GM12878 (cell line): ENCODE results near the gene SDF4. TPM values are rescaled to one million over a fixed set of nuclear protein-coding genes. Genes with fewer than 3 reads are reported as not detected.

ENCODE experiments used
- NFYB ChIP-seq: IDR thresholded peaks from 2 replicates; pipeline ENCODE4 v1.6.1; 2011; ENCODE audit warnings: low read depth, mild to moderate bottlenecking, low read length, improper control_type of control experiment, moderate library complexity; ENCODE audit not compliant: insufficient read depth
- TCF3 ChIP-seq: IDR thresholded peaks from 2 replicates; pipeline ENCODE4 v1.6.1; 2012; ENCODE audit warnings: low read depth, mild to moderate bottlenecking, low read length, borderline replicate concordance; ENCODE audit not compliant: insufficient read depth
- microRNA counts: library from miRNA; unstranded; fragments of <30 nt; microRNA quantifications from one replicate; lab custom pipeline; 2016
- microRNA-seq: library from miRNA; unstranded; fragments of <30 nt; microRNA quantifications from one replicate; pipeline ENCODE4, GENCODE V29; 2018
- polyA plus RNA-seq, 11 experiments: library from polyadenylated mRNA; depleted of rRNA in 4 of 11; unstranded in 6 of 11; stranded (reverse) in 5 of 11; fragments of >200 nt; fragmentation: Nextera tagmentation in 4 of 11; fragmentation: Illumina TruSeq in 1 of 11; extraction: Ambion mirVana in 4 of 11; extraction: Trizol in 1 of 11; gene quantifications; 1 replicate in 1 of 11; 2 replicates in 10 of 11; pipeline versions ENCODE4 v1.2.1 to v1.2.3, GENCODE V29; 2011 to 2016; ENCODE audit warnings: inconsistent platforms in 2 of 11, missing spikeins in 2 of 11, low read depth in 1 of 11
- small RNA-seq: library from RNA; depleted of rRNA; stranded (forward); fragments of <200 nt; gene quantifications from one replicate; pipeline ENCODE3, GENCODE V24; 2014
- total RNA-seq, 4 experiments: library from RNA; depleted of rRNA in 3 of 4; stranded (reverse); fragments of >200 nt in 3 of 4; fragmentation: Illumina TruSeq in 1 of 4; extraction: Trizol in 1 of 4; gene quantifications; 2 replicates each; pipeline versions ENCODE4 v1.2.1 to v1.2.3, GENCODE V29; 2013 to 2021

Gene SDF4
- total and polyA plus RNA-seq, 10 of the 15 experiments (the other 5 are each of a cell fraction or from before 2014, with no cell fraction given) = 0.44 to 97.2 (median 40.2) TPM

DNA sequence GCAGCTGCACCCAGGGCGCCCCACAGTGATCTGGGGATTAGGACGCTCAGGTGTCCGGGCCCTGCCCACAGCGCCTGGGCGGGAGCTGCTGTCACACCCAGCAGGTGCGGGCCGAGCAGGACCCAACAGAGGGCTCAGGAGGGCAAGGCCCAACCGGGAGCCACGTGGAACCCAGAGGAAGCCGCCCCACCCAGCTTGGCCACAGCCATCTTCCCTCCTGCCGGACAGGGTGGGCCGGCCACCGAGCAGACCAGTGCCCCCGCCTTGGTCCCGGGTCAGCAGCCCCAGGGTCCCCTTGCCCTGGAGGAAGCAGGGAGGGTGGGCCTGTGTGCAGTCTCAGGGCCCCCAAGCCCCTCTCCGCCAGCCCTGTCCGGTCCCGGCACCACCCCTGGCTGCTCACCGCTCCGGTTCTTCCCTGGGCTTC lies 64.4 kb downstream of the SDF4 start (continued):
- TF ChIP-seq NFYB (no peak), TCF3 (no peak)

MicroRNAs within 50 kb of the gene (microRNA counts, 767-probe panel; counts per million panel counts)
- microRNA hsa-miR-200a-3p (lab: Ali Mortazavi, UCI) (1,705 counts per million, percentile 66 among the panel's probes with 10 or more counts), microRNA hsa-miR-200b-3p (lab: Ali Mortazavi, UCI) (977 counts per million, percentile 26 among the panel's probes with 10 or more counts), microRNA hsa-miR-429 (lab: Ali Mortazavi, UCI) (1,125 counts per million, percentile 35 among the panel's probes with 10 or more counts)

Small RNA genes within 50 kb of the gene (microRNA-seq; reads per million reads assigned to microRNA genes)
- gene MIR200A (20.3 reads per million, percentile 55 among the genes with 10 or more reads in this experiment), gene MIR200B (34.8 reads per million, percentile 64 among the genes with 10 or more reads in this experiment), gene MIR429 (4.3 reads per million, percentile 26 among the genes with 10 or more reads in this experiment)

Small RNA genes within 50 kb of the gene (small RNA-seq; reads per million reads assigned to genes)
- 1.2 reads per million, percentile 40 among the genes with 10 or more reads in this experiment for gene MIR200A
- gene MIR200B = 7.5 reads per million, percentile 93 among the genes with 10 or more reads in this experiment
- 0.35 reads per million for gene MIR429

Other genes with a start within 250 kb of the SDF4 start
Only the 7 nearest of the 27 such genes appear.
- gene TTLL10, start 58.1 kb downstream of the SDF4 start, total RNA-seq (2014; rRNA removed) = not detected in 2 replicates
- not detected in 2 replicates for gene TTLL10, start 58.1 kb downstream of the SDF4 start, total RNA-seq (2014; rRNA removed; fragmentation: Illumina TruSeq; extraction: Trizol)
- gene TTLL10, start 58.1 kb downstream of the SDF4 start, total RNA-seq (2021) = not detected in 2 replicates
- not detected in 2 replicates for gene TTLL10, start 58.1 kb downstream of the SDF4 start, polyA plus RNA-seq (2011; rRNA removed)
- not detected in 2 replicates for gene TTLL10, start 58.1 kb downstream of the SDF4 start, polyA plus RNA-seq (2014; fragmentation: Illumina TruSeq; extraction: Trizol)
- gene TTLL10, start 58.1 kb downstream of the SDF4 start, polyA plus RNA-seq (2014; fragmentation: Nextera tagmentation; extraction: Ambion mirVana) = not detected
- not detected in 2 replicates for gene TTLL10, start 58.1 kb downstream of the SDF4 start, polyA plus RNA-seq (2014; rRNA removed)
- not detected for gene TTLL10, start 58.1 kb downstream of the SDF4 start, polyA plus RNA-seq (2016; fragmentation: Nextera tagmentation; extraction: Ambion mirVana)
- gene TNFRSF18, start 25.4 kb downstream of the SDF4 start, total RNA-seq (2014; rRNA removed) = 4.6 and 4.8 TPM in 2 replicates
- gene TNFRSF18, start 25.4 kb downstream of the SDF4 start, total RNA-seq (2014; rRNA removed; fragmentation: Illumina TruSeq; extraction: Trizol) = 0.37 and 0.72 TPM in 2 replicates
- 6.1 and 6.3 TPM in 2 replicates for gene TNFRSF18, start 25.4 kb downstream of the SDF4 start, total RNA-seq (2021)
- gene TNFRSF18, start 25.4 kb downstream of the SDF4 start, polyA plus RNA-seq (2011; rRNA removed) = 2.0 and 4.5 TPM in 2 replicates
- 0.53 TPM in 1 of 2 replicates, not detected in the other for gene TNFRSF18, start 25.4 kb downstream of the SDF4 start, polyA plus RNA-seq (2014; fragmentation: Illumina TruSeq; extraction: Trizol)
- gene TNFRSF18, start 25.4 kb downstream of the SDF4 start, polyA plus RNA-seq (2014; fragmentation: Nextera tagmentation; extraction: Ambion mirVana) = under 1 TPM in 1 of 2 experiments, not detected in 1; 0.18 TPM
- gene TNFRSF18, start 25.4 kb downstream of the SDF4 start, polyA plus RNA-seq (2014; rRNA removed) = 7.0 and 7.5 TPM in 2 replicates
- 1 to 10 TPM; 1.3 to 1.5 TPM for gene TNFRSF18, start 25.4 kb downstream of the SDF4 start, polyA plus RNA-seq (2016; fragmentation: Nextera tagmentation; extraction: Ambion mirVana)
- 6.2 and 6.9 TPM in 2 replicates for gene TNFRSF4, start 17.8 kb downstream of the SDF4 start, total RNA-seq (2014; rRNA removed)
- 0.51 and 0.67 TPM in 2 replicates for gene TNFRSF4, start 17.8 kb downstream of the SDF4 start, total RNA-seq (2014; rRNA removed; fragmentation: Illumina TruSeq; extraction: Trizol)
- 6.1 and 6.5 TPM in 2 replicates for gene TNFRSF4, start 17.8 kb downstream of the SDF4 start, total RNA-seq (2021)
- gene TNFRSF4, start 17.8 kb downstream of the SDF4 start, polyA plus RNA-seq (2011; rRNA removed) = 0.33 TPM in 1 of 2 replicates, not detected in the other
- 0.24 TPM in 1 of 2 replicates, not detected in the other for gene TNFRSF4, start 17.8 kb downstream of the SDF4 start, polyA plus RNA-seq (2014; fragmentation: Illumina TruSeq; extraction: Trizol)
- under 1 TPM in 1 of 2 experiments, not detected in 1; 0.05 TPM for gene TNFRSF4, start 17.8 kb downstream of the SDF4 start, polyA plus RNA-seq (2014; fragmentation: Nextera tagmentation; extraction: Ambion mirVana)
- gene TNFRSF4, start 17.8 kb downstream of the SDF4 start, polyA plus RNA-seq (2014; rRNA removed) = 6.5 and 7.3 TPM in 2 replicates
- 1 to 10 TPM; 2.5 to 2.8 TPM for gene TNFRSF4, start 17.8 kb downstream of the SDF4 start, polyA plus RNA-seq (2016; fragmentation: Nextera tagmentation; extraction: Ambion mirVana)
- gene B3GALT6, start 236 bp upstream of the SDF4 start, total RNA-seq (2014; rRNA removed) = 18.3 and 20.8 TPM in 2 replicates
- 6.7 and 7.8 TPM in 2 replicates for gene B3GALT6, start 236 bp upstream of the SDF4 start, total RNA-seq (2014; rRNA removed; fragmentation: Illumina TruSeq; extraction: Trizol)
- gene B3GALT6, start 236 bp upstream of the SDF4 start, total RNA-seq (2021) = 18.7 and 20.6 TPM in 2 replicates
- gene B3GALT6, start 236 bp upstream of the SDF4 start, polyA plus RNA-seq (2011; rRNA removed) = 1.5 and 2.2 TPM in 2 replicates
- 5.8 and 6.8 TPM in 2 replicates for gene B3GALT6, start 236 bp upstream of the SDF4 start, polyA plus RNA-seq (2014; fragmentation: Illumina TruSeq; extraction: Trizol)
- 1 to 10 TPM in 1 of 2 experiments, under 1 TPM in 1; 0.53 to 1.6 TPM for gene B3GALT6, start 236 bp upstream of the SDF4 start, polyA plus RNA-seq (2014; fragmentation: Nextera tagmentation; extraction: Ambion mirVana)
- gene B3GALT6, start 236 bp upstream of the SDF4 start, polyA plus RNA-seq (2014; rRNA removed) = 14.2 and 17.1 TPM in 2 replicates
- 1 to 10 TPM; 1.1 to 1.6 TPM for gene B3GALT6, start 236 bp upstream of the SDF4 start, polyA plus RNA-seq (2016; fragmentation: Nextera tagmentation; extraction: Ambion mirVana)
- 0.17 and 0.76 TPM in 2 replicates for gene C1QTNF12, start 14.7 kb upstream of the SDF4 start, total RNA-seq (2014; rRNA removed)
- gene C1QTNF12, start 14.7 kb upstream of the SDF4 start, total RNA-seq (2014; rRNA removed; fragmentation: Illumina TruSeq; extraction: Trizol) = 0.37 TPM in 1 of 2 replicates, not detected in the other
- gene C1QTNF12, start 14.7 kb upstream of the SDF4 start, total RNA-seq (2021) = 0.96 and 1.0 TPM in 2 replicates
- not detected in 2 replicates for gene C1QTNF12, start 14.7 kb upstream of the SDF4 start, polyA plus RNA-seq (2011; rRNA removed)
- gene C1QTNF12, start 14.7 kb upstream of the SDF4 start, polyA plus RNA-seq (2014; fragmentation: Illumina TruSeq; extraction: Trizol) = not detected in 2 replicates
- under 1 TPM in 1 of 2 experiments, not detected in 1; 0.31 TPM for gene C1QTNF12, start 14.7 kb upstream of the SDF4 start, polyA plus RNA-seq (2014; fragmentation: Nextera tagmentation; extraction: Ambion mirVana)
- gene C1QTNF12, start 14.7 kb upstream of the SDF4 start, polyA plus RNA-seq (2014; rRNA removed) = 0.50 and 0.84 TPM in 2 replicates
- under 1 TPM in 1 of 2 experiments, not detected in 1; 0.20 TPM for gene C1QTNF12, start 14.7 kb upstream of the SDF4 start, polyA plus RNA-seq (2016; fragmentation: Nextera tagmentation; extraction: Ambion mirVana)
- 45.6 and 55.4 TPM in 2 replicates for gene UBE2J2, start 41.9 kb upstream of the SDF4 start, total RNA-seq (2014; rRNA removed)
- 28.3 and 33.5 TPM in 2 replicates for gene UBE2J2, start 41.9 kb upstream of the SDF4 start, total RNA-seq (2014; rRNA removed; fragmentation: Illumina TruSeq; extraction: Trizol)
- gene UBE2J2, start 41.9 kb upstream of the SDF4 start, total RNA-seq (2021) = 52.0 and 57.1 TPM in 2 replicates
- 24.3 and 27.0 TPM in 2 replicates for gene UBE2J2, start 41.9 kb upstream of the SDF4 start, polyA plus RNA-seq (2011; rRNA removed)
- gene UBE2J2, start 41.9 kb upstream of the SDF4 start, polyA plus RNA-seq (2014; fragmentation: Illumina TruSeq; extraction: Trizol) = 38.3 and 43.1 TPM in 2 replicates
- gene UBE2J2, start 41.9 kb upstream of the SDF4 start, polyA plus RNA-seq (2014; fragmentation: Nextera tagmentation; extraction: Ambion mirVana) = 1 to 10 TPM in 1 of 2 experiments, under 1 TPM in 1; 0.72 to 3.5 TPM
- 63.0 and 65.0 TPM in 2 replicates for gene UBE2J2, start 41.9 kb upstream of the SDF4 start, polyA plus RNA-seq (2014; rRNA removed)
- gene UBE2J2, start 41.9 kb upstream of the SDF4 start, polyA plus RNA-seq (2016; fragmentation: Nextera tagmentation; extraction: Ambion mirVana) = 10 to 100 TPM; 70.3 to 70.5 TPM
- gene SCNN1D, start 48.4 kb upstream of the SDF4 start, total RNA-seq (2014; rRNA removed) = 0.60 and 0.85 TPM in 2 replicates
- gene SCNN1D, start 48.4 kb upstream of the SDF4 start, total RNA-seq (2014; rRNA removed; fragmentation: Illumina TruSeq; extraction: Trizol) = 0.13 and 0.41 TPM in 2 replicates
- gene SCNN1D, start 48.4 kb upstream of the SDF4 start, total RNA-seq (2021) = 1.9 and 2.3 TPM in 2 replicates
- gene SCNN1D, start 48.4 kb upstream of the SDF4 start, polyA plus RNA-seq (2011; rRNA removed) = 0.10 and 0.18 TPM in 2 replicates
- 0.06 TPM in 1 of 2 replicates, not detected in the other for gene SCNN1D, start 48.4 kb upstream of the SDF4 start, polyA plus RNA-seq (2014; fragmentation: Illumina TruSeq; extraction: Trizol)
- gene SCNN1D, start 48.4 kb upstream of the SDF4 start, polyA plus RNA-seq (2014; fragmentation: Nextera tagmentation; extraction: Ambion mirVana) = under 1 TPM in 1 of 2 experiments, not detected in 1; 0.07 TPM
- 2.0 and 2.3 TPM in 2 replicates for gene SCNN1D, start 48.4 kb upstream of the SDF4 start, polyA plus RNA-seq (2014; rRNA removed)
- gene SCNN1D, start 48.4 kb upstream of the SDF4 start, polyA plus RNA-seq (2016; fragmentation: Nextera tagmentation; extraction: Ambion mirVana) = under 1 TPM; 0.11 to 0.62 TPM